ENCODE data around the gene SIDT2. TPM values are rescaled to one million over a fixed set of nuclear protein-coding genes. Genes with fewer than 3 reads are reported as not detected.
A peak's percentile ranks its signal among the peaks of the same experiment; 100 is the strongest.

The SIDT2 gene
- total RNA-seq, 4 donors from 2014 or later: 42.6 to 130 (median 74.7) TPM

DNA sequence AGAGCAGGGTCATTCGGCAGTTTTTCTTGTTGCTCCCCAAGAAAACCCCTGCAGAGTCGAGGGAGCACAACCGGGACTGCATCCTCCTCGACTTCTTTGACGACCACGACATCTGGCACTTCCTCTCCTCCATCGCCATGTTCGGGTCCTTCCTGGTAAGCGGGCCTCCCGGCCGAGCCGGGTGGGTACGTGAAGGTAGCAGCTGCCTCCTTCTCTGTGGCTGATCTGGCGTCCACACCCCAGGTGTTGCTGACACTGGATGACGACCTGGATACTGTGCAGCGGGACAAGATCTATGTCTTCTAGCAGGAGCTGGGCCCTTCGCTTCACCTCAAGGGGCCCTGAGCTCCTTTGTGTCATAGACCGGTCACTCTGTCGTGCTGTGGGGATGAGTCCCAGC is 17.2 kb downstream of the SIDT2 start:
- H3K27ac ChIP-seq: no peak overlapping the region
- H3K4me1 ChIP-seq: peaks cover 18% of the 10 kb centered on the region
- TF ChIP-seq POLR2AphosphoS5 (IDR thresholded peaks at IDR 0.05) (no peak), CTCF (IDR thresholded peaks at IDR 0.05) (no peak), EP300 (IDR thresholded peaks at IDR 0.05) (no peak), POLR2A (IDR thresholded peaks at IDR 0.05) (no peak)
- 92% methylated on average over 19 of the region's 19 CpGs for WGBS
- no peaks in the 10 kb centered on the region for H3K27me3 ChIP-seq
- H3K9me3 ChIP-seq: no peaks in the 10 kb centered on the region
- H3K4me3 ChIP-seq: no peak overlapping the region
- H3K36me3 ChIP-seq: peaks cover 55% of the 10 kb centered on the region
- DNase-seq (ENCODE audit: low spot score in 2 of 2): no peak

- DNase-seq (ENCODE audit: low spot score in 2 of 2): no peak
- Histone ChIP-seq H3K27ac (no peak overlapping the region), H3K27me3 (no peaks in the 10 kb centered on the region), H3K4me1 (peaks cover 27% of the 10 kb centered on the region), H3K36me3 (peaks cover 48% of the 10 kb centered on the region), H3K4me3 (no peak overlapping the region), H3K9me3 (no peaks in the 10 kb centered on the region)
- no peak for TF ChIP-seq POLR2AphosphoS5 (IDR thresholded peaks at IDR 0.05)
- TF ChIP-seq POLR2A (IDR thresholded peaks at IDR 0.05): no peak
- TF ChIP-seq CTCF (IDR thresholded peaks at IDR 0.05): no peak
- TF ChIP-seq EP300 (IDR thresholded peaks at IDR 0.05): no peak
- 89% methylated on average over 7 of the region's 7 CpGs for WGBS
These were observed 18.5 kb downstream of the SIDT2 start for GRCh38 chr11:117197006-117197405.

- no peak for DNase-seq (ENCODE audit: low spot score in 2 of 2)
- no peaks in the 10 kb centered on the region for H3K27me3 ChIP-seq
- H3K4me3 ChIP-seq: peak overlapping the region; percentile 40
- H3K4me1 ChIP-seq: peaks cover 22% of the 10 kb centered on the region
- no peaks in the 10 kb centered on the region for H3K9me3 ChIP-seq
- TF ChIP-seq CTCF (IDR thresholded peaks at IDR 0.05) (no peak), EP300 (IDR thresholded peaks at IDR 0.05) (no peak), POLR2AphosphoS5 (IDR thresholded peaks at IDR 0.05) (no peak), POLR2A (IDR thresholded peaks at IDR 0.05) (no peak)
- peaks cover 45% of the 10 kb centered on the region for H3K36me3 ChIP-seq
- peak overlapping the region; percentile 55 for H3K27ac ChIP-seq
- 71% methylated on average over 14 of the region's 17 CpGs for WGBS
These were observed 19.2 kb downstream of the SIDT2 start for GRCh38 chr11:117197516-117198456.

DNA sequence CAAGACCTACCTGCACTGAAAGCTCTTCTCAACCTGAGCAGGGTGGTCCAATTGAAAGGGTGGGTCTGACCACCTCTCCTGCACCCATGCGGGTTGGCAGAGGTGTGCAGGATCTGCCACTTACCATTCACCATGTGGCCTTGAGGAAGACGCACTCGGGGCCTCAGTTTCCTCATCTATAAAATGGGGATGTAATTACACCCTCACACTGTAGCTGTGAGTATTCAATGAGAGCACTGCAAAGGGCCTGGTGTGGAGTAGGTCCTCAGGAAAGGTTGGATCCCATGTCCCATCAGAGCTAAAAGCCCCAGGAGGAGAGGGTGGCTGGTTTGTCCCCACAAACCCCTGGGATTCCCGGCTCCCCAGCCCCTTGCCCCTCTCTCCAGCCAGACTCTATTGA is 20.1 kb downstream of the SIDT2 start:
- Histone ChIP-seq H3K27me3 (no peaks in the 10 kb centered on the region), H3K9me3 (no peaks in the 10 kb centered on the region), H3K27ac (peak overlapping the region; percentile 55), H3K36me3 (peaks cover 42% of the 10 kb centered on the region), H3K4me1 (peaks cover 21% of the 10 kb centered on the region), H3K4me3 (peak overlapping the region; percentile 40)
- no peak for DNase-seq (ENCODE audit: low spot score in 2 of 2)
- 72% methylated on average over 4 of the region's 4 CpGs for WGBS
- no peak for TF ChIP-seq POLR2A (IDR thresholded peaks at IDR 0.05)

DNA sequence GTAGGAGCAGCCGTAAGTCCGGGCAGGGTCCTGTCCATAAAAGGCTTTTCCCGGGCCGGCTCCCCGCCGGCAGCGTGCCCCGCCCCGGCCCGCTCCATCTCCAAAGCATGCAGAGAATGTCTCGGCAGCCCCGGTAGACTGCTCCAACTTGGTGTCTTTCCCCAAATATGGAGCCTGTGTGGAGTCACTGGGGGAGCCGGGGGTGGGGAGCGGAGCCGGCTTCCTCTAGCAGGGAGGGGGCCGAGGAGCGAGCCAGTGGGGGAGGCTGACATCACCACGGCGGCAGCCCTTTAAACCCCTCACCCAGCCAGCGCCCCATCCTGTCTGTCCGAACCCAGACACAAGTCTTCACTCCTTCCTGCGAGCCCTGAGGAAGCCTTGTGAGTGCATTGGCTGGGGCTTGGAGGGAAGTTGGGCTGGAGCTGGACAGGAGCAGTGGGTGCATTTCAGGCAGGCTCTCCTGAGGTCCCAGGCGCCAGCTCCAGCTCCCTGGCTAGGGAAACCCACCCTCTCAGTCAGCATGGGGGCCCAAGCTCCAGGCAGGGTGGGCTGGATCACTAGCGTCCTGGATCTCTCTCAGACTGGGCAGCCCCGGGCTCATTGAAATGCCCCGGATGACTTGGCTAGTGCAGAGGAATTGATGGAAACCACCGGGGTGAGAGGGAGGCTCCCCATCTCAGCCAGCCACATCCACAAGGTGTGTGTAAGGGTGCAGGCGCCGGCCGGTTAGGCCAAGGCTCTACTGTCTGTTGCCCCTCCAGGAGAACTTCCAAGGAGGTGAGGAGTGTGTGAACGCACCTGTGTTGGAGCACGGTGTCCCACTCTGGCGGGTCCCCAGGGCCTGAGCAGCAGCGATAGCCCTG is 20.7 kb downstream of the SIDT2 start, which contains the start of gene TAGLN:
Gene TAGLN (plus strand): TSS at position 318 of the 863 bp plus-strand sequence. CDS start 3,644 bp downstream, outside the sequence.
- Histone ChIP-seq H3K36me3 (peaks cover 42% of the 10 kb centered on the region), H3K9me3 (no peaks in the 10 kb centered on the region), H3K27me3 (no peaks in the 10 kb centered on the region), H3K27ac (peak within 1 kb of the TSS; percentile 76), H3K4me1 (peaks cover 21% of the 10 kb centered on the region), H3K4me3 (peak within 1 kb of the TSS; percentile 40)
- 13% methylated on average over 21 of the region's 34 CpGs for WGBS
- no peak for DNase-seq (ENCODE audit: low spot score in 2 of 2)
- no peak for TF ChIP-seq CTCF (IDR thresholded peaks at IDR 0.05)
- TF ChIP-seq POLR2AphosphoS5 (IDR thresholded peaks at IDR 0.05): no peak
- no peak for TF ChIP-seq EP300 (IDR thresholded peaks at IDR 0.05)
- no peak for TF ChIP-seq POLR2A (IDR thresholded peaks at IDR 0.05)
